BLaER1 (cell line): ENCODE results near the gene RAB18.
"Not testable (repeated sequence)": the region's sequence is repeated elsewhere in the genome, so short reads cannot be mapped to it uniquely, and the experiment has no call there.

Experiments used
- H3K27ac ChIP-seq: shearing (Covaris generic); formaldehyde crosslinking; 2 replicates; pipeline ENCODE4 v1.8.1; 2022
- H3K27me3 ChIP-seq: shearing (Covaris generic); formaldehyde crosslinking; 2 replicates; pipeline ENCODE4 v1.8.1; 2022
- H3K36me3 ChIP-seq: shearing (Covaris generic); formaldehyde crosslinking; 2 replicates; pipeline ENCODE4 v1.8.1; 2022
- H3K4me1 ChIP-seq: shearing (Covaris generic); formaldehyde crosslinking; 2 replicates; pipeline ENCODE4 v1.8.1; 2022
- H3K4me2 ChIP-seq: shearing (Covaris generic); formaldehyde crosslinking; 2 replicates; pipeline ENCODE4 v1.8.1; 2022
- H3K4me3 ChIP-seq: shearing (Covaris generic); formaldehyde crosslinking; 2 replicates; pipeline ENCODE4 v1.8.1; 2022
- H3K9ac ChIP-seq: shearing (Covaris generic); formaldehyde crosslinking; 2 replicates; pipeline ENCODE4 v1.8.1; 2022
- H3K9me3 ChIP-seq: shearing (Covaris generic); formaldehyde crosslinking; 2 replicates; pipeline ENCODE4 v1.8.1; 2022
- H4K20me1 ChIP-seq: shearing (Covaris generic); formaldehyde crosslinking; 2 replicates; pipeline ENCODE4 v1.8.1; 2022
- Cebpa-rat ChIP-seq: shearing (Covaris generic); IDR thresholded peaks from 2 replicates; pipeline ENCODE4 v1.8.1; 2022

The RAB18 gene

GRCh38 chr10:27503498-27504006 is 552 bp upstream of the RAB18 start:
- TF ChIP-seq Cebpa-rat: no peak
- Histone ChIP-seq H3K36me3 (peaks cover 21% of the 10 kb centered on the region; the same call in 1 of the 2 replicates), H3K27me3 (no peaks in the 10 kb centered on the region), H3K4me3 (peak overlapping the region; percentile 86), H4K20me1 (peaks cover 42% of the 10 kb centered on the region), H3K9ac (peak overlapping the region; percentile 94; the same call in 1 of the 2 replicates), H3K4me2 (peak overlapping the region; percentile 62), H3K4me1 (peaks cover 23% of the 10 kb centered on the region), H3K9me3 (no peaks in the 10 kb centered on the region), H3K27ac (peak overlapping the region; percentile 85)

- H3K36me3 ChIP-seq: peaks cover 32% of the 10 kb centered on the region; the same call in 1 of the 2 replicates
These were observed 830 bp downstream of the RAB18 start for GRCh38 chr10:27504808-27505460.

GRCh38 chr10:27505537-27505936 is 1.4 kb downstream of the RAB18 start:
- H3K27ac ChIP-seq, H3K9me3 ChIP-seq, H3K27me3 ChIP-seq: not testable (repeated sequence)
- peaks cover 62% of the 10 kb centered on the region for H4K20me1 ChIP-seq
- H3K4me1 ChIP-seq: peaks cover 23% of the 10 kb centered on the region
- peak overlapping the region; percentile 86 for H3K4me3 ChIP-seq
- H3K36me3 ChIP-seq: peaks cover 38% of the 10 kb centered on the region
- H3K4me2 ChIP-seq: peak overlapping the region; percentile 96
- H3K9ac ChIP-seq: peak overlapping the region; percentile 94

More at GRCh38 chr10:27504808-27505460, 830 bp downstream of the RAB18 start:
- H3K4me1 ChIP-seq: peaks cover 23% of the 10 kb centered on the region
- no peaks in the 10 kb centered on the region for H3K9me3 ChIP-seq
- peak overlapping the region; percentile 94 for H3K9ac ChIP-seq
- peak overlapping the region; percentile 86 for H3K4me3 ChIP-seq
- H4K20me1 ChIP-seq: peaks cover 56% of the 10 kb centered on the region
- H3K27ac ChIP-seq: peak overlapping the region; percentile 85
- H3K27me3 ChIP-seq: no peaks in the 10 kb centered on the region
- TF ChIP-seq Cebpa-rat: no peak
- peak overlapping the region; percentile 96 for H3K4me2 ChIP-seq

GRCh38 chr10:27506280-27506679 is 2.2 kb downstream of the RAB18 start:
- no peak overlapping the region for H3K27ac ChIP-seq
- peaks cover 23% of the 10 kb centered on the region for H3K4me1 ChIP-seq
- TF ChIP-seq Cebpa-rat: no peak
- H4K20me1 ChIP-seq: peaks cover 69% of the 10 kb centered on the region
- H3K27me3 ChIP-seq: no peaks in the 10 kb centered on the region
- no peaks in the 10 kb centered on the region for H3K9me3 ChIP-seq
- H3K4me3 ChIP-seq: no peak overlapping the region
- H3K36me3 ChIP-seq: peaks cover 43% of the 10 kb centered on the region
- H3K4me2 ChIP-seq: peak overlapping the region; percentile 96
- 0 out of 2 replicates have a peak overlapping the region, but pooled peaks have one; percentile 4 for H3K9ac ChIP-seq

- Histone ChIP-seq H3K4me1 (peaks cover 6% of the 10 kb centered on the region; the same call in 1 of the 2 replicates), H3K4me2 (no peak overlapping the region), H3K9me3 (peaks cover 11% of the 10 kb centered on the region; the same call in 1 of the 2 replicates), H3K4me3 (no peak overlapping the region), H3K36me3 (peaks cover 82% of the 10 kb centered on the region), H3K27ac (no peak overlapping the region), H4K20me1 (peaks cover 66% of the 10 kb centered on the region), H3K27me3 (no peaks in the 10 kb centered on the region), H3K9ac (no peak overlapping the region)
- TF ChIP-seq Cebpa-rat: no peak
These were observed 8.4 kb downstream of the RAB18 start for GRCh38 chr10:27512548-27512947.

- no peak overlapping the region for H3K4me2 ChIP-seq
- peaks cover 82% of the 10 kb centered on the region for H3K36me3 ChIP-seq
- no peaks in the 10 kb centered on the region for H3K27me3 ChIP-seq
- peaks cover 15% of the 10 kb centered on the region for H3K9me3 ChIP-seq
- no peak overlapping the region for H3K27ac ChIP-seq
- peaks cover 6% of the 10 kb centered on the region; the same call in 1 of the 2 replicates for H3K4me1 ChIP-seq
- no peak overlapping the region for H3K4me3 ChIP-seq
- H3K9ac ChIP-seq: no peak overlapping the region
- H4K20me1 ChIP-seq: peaks cover 59% of the 10 kb centered on the region
- no peak for TF ChIP-seq Cebpa-rat
These were observed 9.5 kb downstream of the RAB18 start for GRCh38 chr10:27513451-27514191.

- peaks cover 15% of the 10 kb centered on the region for H3K9me3 ChIP-seq
- peaks cover 78% of the 10 kb centered on the region for H3K36me3 ChIP-seq
- no peak overlapping the region for H3K9ac ChIP-seq
- no peaks in the 10 kb centered on the region for H3K27me3 ChIP-seq
- H3K4me3 ChIP-seq: no peak overlapping the region
- H4K20me1 ChIP-seq: peaks cover 57% of the 10 kb centered on the region
- no peak overlapping the region for H3K4me2 ChIP-seq
- H3K27ac ChIP-seq: no peak overlapping the region
- peaks cover 6% of the 10 kb centered on the region; the same call in 1 of the 2 replicates for H3K4me1 ChIP-seq
- TF ChIP-seq Cebpa-rat: no peak
These were observed 10.1 kb downstream of the RAB18 start for GRCh38 chr10:27514243-27514642.

- Histone ChIP-seq H3K4me3 (no peak overlapping the region), H3K9me3 (peaks cover 15% of the 10 kb centered on the region), H3K9ac (no peak overlapping the region), H3K27ac (no peak overlapping the region), H3K27me3 (no peaks in the 10 kb centered on the region), H3K4me2 (no peak overlapping the region), H3K36me3 (peaks cover 49% of the 10 kb centered on the region), H3K4me1 (peaks cover 6% of the 10 kb centered on the region; the same call in 1 of the 2 replicates), H4K20me1 (peaks cover 36% of the 10 kb centered on the region; the same call in 1 of the 2 replicates)
- no peak for TF ChIP-seq Cebpa-rat
These were observed 14.2 kb downstream of the RAB18 start for GRCh38 chr10:27518261-27518660.

GRCh38 chr10:27525819-27526218 is 21.7 kb downstream of the RAB18 start:
- H3K9ac ChIP-seq: no peak overlapping the region
- H3K4me3 ChIP-seq: no peak overlapping the region
- H3K9me3 ChIP-seq: no peaks in the 10 kb centered on the region
- H3K36me3 ChIP-seq: peaks cover 21% of the 10 kb centered on the region; the same call in 1 of the 2 replicates
- no peaks in the 10 kb centered on the region for H3K4me1 ChIP-seq
- H3K27ac ChIP-seq: no peak overlapping the region
- H4K20me1 ChIP-seq: peaks cover 79% of the 10 kb centered on the region
- H3K27me3 ChIP-seq: no peaks in the 10 kb centered on the region
- H3K4me2 ChIP-seq: no peak overlapping the region
- TF ChIP-seq Cebpa-rat: no peak

GRCh38 chr10:27526242-27526641 is 22.1 kb downstream of the RAB18 start:
- Histone ChIP-seq H3K9ac (no peak overlapping the region), H3K27me3 (no peaks in the 10 kb centered on the region), H3K36me3 (peaks cover 20% of the 10 kb centered on the region; the same call in 1 of the 2 replicates), H3K4me3 (no peak overlapping the region), H3K27ac (no peak overlapping the region), H4K20me1 (peaks cover 82% of the 10 kb centered on the region), H3K4me2 (no peak overlapping the region), H3K9me3 (no peaks in the 10 kb centered on the region), H3K4me1 (no peaks in the 10 kb centered on the region)
- TF ChIP-seq Cebpa-rat: no peak
